Muscle of arm (tissue), 12 donors: ENCODE data around the gene PRLR. TPM values are rescaled to one million over a fixed set of nuclear protein-coding genes. Genes with fewer than 3 reads are reported as not detected.

Experiments
- DNase-seq: peaks from one replicate; pipeline ENCODE4 v3.0.0-alpha.2; 2013
- polyA plus RNA-seq, 12 donors: library from polyadenylated mRNA; unstranded; fragments of 120-200 nt; gene quantifications; one replicate each; pipeline ENCODE4 v1.2.1, GENCODE V29; 2013; ENCODE audit not compliant: insufficient read length in 12 of 12

PRLR gene
- polyA plus RNA-seq, 12 donors, result 0.34 to 14.5 (median 0.57) TPM; not detected in 1

GRCh38 chr5:35001842-35002241, 228.4 kb downstream of the PRLR start:
- DNase-seq, result no peak

Other genes starting within 250 kb of the PRLR start
- under 1 TPM in 3 of 12 donors, not detected in 9; 0.11 to 0.32 (median 0.13) TPM for gene AGXT2, start 182.5 kb downstream of the PRLR start, polyA plus RNA-seq